ENCODE data around the gene SLC2A2.

GRCh38 chr3:171049861-171050444 is 23.4 kb upstream of the SLC2A2 start:
- TF ChIP-seq CTCF (IDR thresholded peaks at IDR 0.05) (peak; percentile 38 to 47 (median 43)), POLR2A (IDR thresholded peaks at IDR 0.05) (no peak), POLR2AphosphoS5 (IDR thresholded peaks at IDR 0.05) (no peak)
